Trophoblast cell (in vitro differentiated cells and primary cell): ENCODE data around the gene VPS9D1.

Experiments
- DNase-seq, 2 donors: peaks; one replicate each; pipeline ENCODE4 v3.0.0-alpha.2; 2016
- H2AFZ ChIP-seq: 2 replicates; pipeline ENCODE4 v1.6.1; 2013; ENCODE audit warnings: low read length, moderate library complexity, mild to moderate bottlenecking; ENCODE audit not compliant: insufficient read depth, poor library complexity
- H2AK5ac ChIP-seq: 2 replicates; pipeline ENCODE4 v1.6.1; 2013; ENCODE audit warnings: mild to moderate bottlenecking, low read length
- H2BK120ac ChIP-seq: 2 replicates; pipeline ENCODE4 v1.6.1; 2013; ENCODE audit warnings: low read length, mild to moderate bottlenecking, moderate library complexity; ENCODE audit not compliant: insufficient read depth, poor library complexity
- H2BK12ac ChIP-seq: 2 replicates; pipeline ENCODE4 v1.6.1; 2013; ENCODE audit warnings: mild to moderate bottlenecking, low read length, moderate library complexity
- H2BK5ac ChIP-seq: 2 replicates; pipeline ENCODE4 v1.6.1; 2013; ENCODE audit warnings: low read length, low read depth, moderate library complexity, mild to moderate bottlenecking; ENCODE audit not compliant: poor library complexity
- H3K14ac ChIP-seq: 2 replicates; pipeline ENCODE4 v1.6.1; 2013; ENCODE audit warnings: mild to moderate bottlenecking, low read length
- H3K18ac ChIP-seq: 2 replicates; pipeline ENCODE4 v1.6.1; 2013; ENCODE audit warnings: mild to moderate bottlenecking, low read length
- H3K23ac ChIP-seq: 2 replicates; pipeline ENCODE4 v1.6.1; 2013; ENCODE audit warnings: low read length
- H3K27ac ChIP-seq: 2 replicates; pipeline ENCODE4 v1.5.1; 2013; ENCODE audit warnings: low read depth, mild to moderate bottlenecking, inconsistent platforms, low read length, moderate library complexity
- H3K27me3 ChIP-seq: 2 replicates; pipeline ENCODE4 v1.6.1; 2013; ENCODE audit warnings: inconsistent platforms, mild to moderate bottlenecking, low read length, moderate library complexity; ENCODE audit not compliant: insufficient read depth
- H3K36me3 ChIP-seq, 2 experiments: 1 replicate in 1 of 2; 2 replicates in 1 of 2; pipeline ENCODE4 v1.6.1; 2013; ENCODE audit warnings: low read length in 2 of 2, mild to moderate bottlenecking in 2 of 2, moderate library complexity in 1 of 2; ENCODE audit not compliant: insufficient read depth in 2 of 2, control insufficient read depth in 1 of 2
- H3K4ac ChIP-seq: 2 replicates; pipeline ENCODE4 v1.6.1; 2013; ENCODE audit warnings: low read depth, mild to moderate bottlenecking, low read length, moderate library complexity
- H3K4me1 ChIP-seq, 2 experiments: 1 replicate in 1 of 2; 2 replicates in 1 of 2; pipeline ENCODE4 v1.6.1; 2013; ENCODE audit warnings: low read length in 2 of 2, mild to moderate bottlenecking in 2 of 2, moderate library complexity in 1 of 2; ENCODE audit not compliant: insufficient read depth in 2 of 2, control insufficient read depth in 1 of 2
- H3K4me2 ChIP-seq: 2 replicates; pipeline ENCODE4 v1.6.1; 2013; ENCODE audit warnings: inconsistent platforms, mild to moderate bottlenecking, low read length, moderate library complexity
- H3K4me3 ChIP-seq: 2 replicates; pipeline ENCODE4 v1.5.1; 2013; ENCODE audit warnings: mild to moderate bottlenecking, low read depth, low read length, inconsistent platforms
- H3K79me1 ChIP-seq: one replicate; pipeline ENCODE4 v1.6.1; 2013; ENCODE audit warnings: low read length
- H3K79me2 ChIP-seq: 2 replicates; pipeline ENCODE4 v1.6.1; 2013; ENCODE audit warnings: low read length, mild to moderate bottlenecking; ENCODE audit not compliant: control insufficient read depth, insufficient read depth, poor library complexity
- H3K9ac ChIP-seq: 2 replicates; pipeline ENCODE4 v1.6.1; 2013; ENCODE audit warnings: mild to moderate bottlenecking, low read length
- H3K9me3 ChIP-seq: 2 replicates; pipeline ENCODE4 v1.6.1; 2013; ENCODE audit warnings: low read depth, mild to moderate bottlenecking, control low read depth, inconsistent platforms, low read length; ENCODE audit not compliant: insufficient read depth
- H4K12ac ChIP-seq: 2 replicates; pipeline ENCODE4 v1.6.1; 2013; ENCODE audit warnings: low read depth, mild to moderate bottlenecking, low read length, moderate library complexity
- H4K8ac ChIP-seq: 2 replicates; pipeline ENCODE4 v1.6.1; 2013; ENCODE audit warnings: low read depth, mild to moderate bottlenecking, low read length, moderate library complexity
- H4K91ac ChIP-seq: one replicate; pipeline ENCODE4 v1.6.1; 2013; ENCODE audit warnings: low read depth, mild to moderate bottlenecking, low read length, moderate library complexity
- WGBS: extraction: QIAGEN DNeasy Blood & Tissue Kit; methylation state at CpG from one replicate; pipeline ENCODE4 v1.1.7; 2013; ENCODE audit warnings: missing lambda C conversion rate; ENCODE audit not compliant: insufficient read length, insufficient coverage; ENCODE audit errors: extremely low coverage; 5-methylcytosine and 5-hydroxymethylcytosine counted together

The VPS9D1 gene

DNA sequence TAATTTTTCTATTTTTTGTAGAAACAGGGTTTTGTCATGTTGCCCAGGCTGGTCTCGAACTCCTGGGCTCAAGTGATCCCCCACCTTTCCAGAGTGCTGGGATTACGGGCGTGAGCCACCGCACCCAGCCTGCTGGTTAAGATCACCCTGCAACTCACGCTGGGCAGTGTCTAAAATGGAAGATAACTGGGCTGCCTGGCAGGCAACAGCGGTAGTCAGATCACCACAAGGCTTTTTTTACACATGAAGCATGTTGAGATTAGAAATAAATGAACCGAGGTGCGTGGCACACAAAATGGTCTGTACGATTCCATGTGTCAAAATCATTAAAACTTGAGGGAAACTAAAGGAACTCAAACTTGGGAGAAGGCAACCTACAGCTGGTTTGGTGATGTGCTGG, 27.4 kb upstream of the VPS9D1 start:
- no peaks in the 10 kb centered on the region for H3K27me3 ChIP-seq
- H4K91ac ChIP-seq, result no peak overlapping the region
- H3K4me3 ChIP-seq, result no peak overlapping the region
- H3K4me1 ChIP-seq, result no peaks in the 10 kb centered on the region
- no peak overlapping the region for H3K9ac ChIP-seq
- no CpG with 5 or more reads among the region's 9 CpGs for WGBS
- no peak overlapping the region for H3K18ac ChIP-seq
- no peaks in the 10 kb centered on the region for H3K79me2 ChIP-seq
- H3K14ac ChIP-seq, result no peak overlapping the region
- H3K9me3 ChIP-seq, result no peaks in the 10 kb centered on the region
- H3K27ac ChIP-seq, result no peak overlapping the region
- no peak overlapping the region for H2AFZ ChIP-seq
- peaks cover 67 to 68% of the 10 kb centered on the region in 2 experiments for H3K36me3 ChIP-seq
- no peak for DNase-seq
- no peak overlapping the region for H4K12ac ChIP-seq
- no peak overlapping the region for H3K4me2 ChIP-seq
- no peak overlapping the region for H2BK5ac ChIP-seq
- no peak overlapping the region for H2BK120ac ChIP-seq
- no peak overlapping the region for H4K8ac ChIP-seq
- H2BK12ac ChIP-seq, result no peak overlapping the region
- no peak overlapping the region for H2AK5ac ChIP-seq
- H3K23ac ChIP-seq, result no peak overlapping the region
- H3K4ac ChIP-seq, result no peak overlapping the region
- no peaks in the 10 kb centered on the region for H3K79me1 ChIP-seq

DNA sequence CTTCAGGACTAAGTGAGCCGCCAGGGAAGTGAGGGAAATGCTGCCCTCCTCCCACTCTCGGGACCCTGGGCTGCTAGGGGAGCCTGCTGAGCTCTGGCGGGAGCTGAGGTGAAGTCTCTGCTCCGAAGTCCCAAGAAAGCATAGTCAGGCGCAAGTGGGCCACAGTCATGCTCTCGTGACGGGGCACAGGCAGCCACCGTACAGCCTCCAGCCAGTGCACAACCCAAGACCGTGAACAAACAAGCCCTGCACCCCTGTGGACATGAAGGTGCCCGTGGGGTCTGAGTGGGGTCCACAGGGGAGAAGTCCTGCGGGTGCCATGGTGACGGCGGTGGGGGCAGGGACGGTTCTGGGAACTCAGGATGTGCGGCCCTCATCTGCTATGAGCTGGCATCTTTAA, 25.3 kb upstream of the VPS9D1 start:
- Histone ChIP-seq H3K23ac (no peak overlapping the region), H3K79me1 (no peaks in the 10 kb centered on the region), H3K79me2 (no peaks in the 10 kb centered on the region), H2AFZ (no peak overlapping the region), H3K36me3 (peaks cover 73 to 75% of the 10 kb centered on the region in 2 experiments), H3K4me1 (no peaks in the 10 kb centered on the region), H2AK5ac (no peak overlapping the region), H3K9me3 (no peaks in the 10 kb centered on the region), H3K4me2 (no peak overlapping the region), H2BK5ac (no peak overlapping the region), H3K14ac (no peak overlapping the region), H4K91ac (no peak overlapping the region), H3K18ac (no peak overlapping the region), H2BK12ac (no peak overlapping the region), H3K4me3 (no peak overlapping the region), H2BK120ac (no peak overlapping the region), H3K27ac (no peak overlapping the region), H3K27me3 (no peaks in the 10 kb centered on the region), H3K4ac (no peak overlapping the region), H4K12ac (no peak overlapping the region), H3K9ac (no peak overlapping the region), H4K8ac (no peak overlapping the region)
- WGBS, result no CpG with 5 or more reads among the region's 15 CpGs
- DNase-seq, result no peak

DNA sequence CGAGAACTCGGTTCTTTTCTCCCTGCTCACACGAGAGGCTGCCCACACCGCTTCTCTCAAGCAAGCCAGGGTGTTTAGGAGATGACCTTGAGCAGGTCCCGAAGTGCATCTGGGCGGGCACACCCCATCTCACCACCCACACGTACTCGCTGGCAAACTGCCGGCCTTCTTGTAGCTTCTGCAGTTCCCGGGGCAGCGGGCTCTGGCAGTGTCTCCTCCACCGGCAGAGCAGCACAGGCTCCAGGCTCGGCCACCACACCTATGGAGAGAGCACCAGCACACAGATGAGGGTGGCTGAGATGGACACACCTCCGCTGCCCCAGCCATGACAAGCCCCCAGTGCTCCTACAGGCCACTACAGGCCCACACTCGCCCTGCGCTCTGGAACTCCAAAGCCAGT, 24.1 kb upstream of the VPS9D1 start:
- H3K4me1 ChIP-seq, result no peaks in the 10 kb centered on the region

DNA sequence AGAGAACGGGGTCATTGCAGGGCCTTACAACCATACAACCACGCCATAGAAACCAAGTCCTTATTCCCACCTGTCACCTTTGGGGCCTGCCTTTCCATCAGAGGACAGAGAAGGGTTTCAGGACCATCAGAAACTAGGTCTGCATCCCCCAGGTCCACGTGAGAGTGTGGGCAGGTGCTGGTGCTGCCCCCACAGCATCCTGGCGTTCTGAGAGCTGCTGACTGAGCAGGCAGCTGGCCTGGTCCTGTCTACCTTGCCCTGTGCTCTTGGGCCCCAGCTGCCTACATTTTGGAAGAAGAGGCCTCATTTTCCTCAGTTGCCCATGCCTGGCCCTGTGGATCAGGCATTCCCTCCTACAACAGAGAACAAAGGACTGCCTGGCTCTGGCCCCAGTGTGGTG, 22.2 kb upstream of the VPS9D1 start:
- Histone ChIP-seq H2AFZ (no peak overlapping the region), H4K8ac (no peak overlapping the region), H3K4me3 (no peak overlapping the region), H3K9ac (no peak overlapping the region), H3K79me1 (no peaks in the 10 kb centered on the region), H3K18ac (no peak overlapping the region), H3K36me3 (peaks cover 77 to 78% of the 10 kb centered on the region in 2 experiments), H3K27ac (no peak overlapping the region), H3K4me1 (no peaks in the 10 kb centered on the region), H3K9me3 (peaks cover 1% of the 10 kb centered on the region), H2BK12ac (no peak overlapping the region), H3K4me2 (no peak overlapping the region), H3K23ac (no peak overlapping the region), H2AK5ac (no peak overlapping the region), H3K4ac (no peak overlapping the region), H4K91ac (no peak overlapping the region), H3K79me2 (no peaks in the 10 kb centered on the region), H3K27me3 (no peaks in the 10 kb centered on the region), H2BK5ac (no peak overlapping the region), H3K14ac (no peak overlapping the region), H4K12ac (no peak overlapping the region), H2BK120ac (no peak overlapping the region)
- WGBS, result no CpG with 5 or more reads among the region's 4 CpGs
- no peak for DNase-seq

More for the DNA sequence above, 24.1 kb upstream of the VPS9D1 start:
- H4K12ac ChIP-seq, result no peak overlapping the region
- H3K14ac ChIP-seq, result no peak overlapping the region
- no peaks in the 10 kb centered on the region for H3K79me1 ChIP-seq
- H3K4me3 ChIP-seq, result no peak overlapping the region
- no peaks in the 10 kb centered on the region for H3K9me3 ChIP-seq
- no peak overlapping the region for H4K8ac ChIP-seq
- no peak overlapping the region for H3K9ac ChIP-seq
- H3K4ac ChIP-seq, result no peak overlapping the region
- no peak overlapping the region for H3K27ac ChIP-seq
- no peak overlapping the region for H3K18ac ChIP-seq
- no peak overlapping the region for H4K91ac ChIP-seq
- no peak overlapping the region for H2BK12ac ChIP-seq
- no peak overlapping the region for H2AFZ ChIP-seq
- H2BK120ac ChIP-seq, result no peak overlapping the region
- no peak overlapping the region for H3K23ac ChIP-seq
- peaks cover 76 to 77% of the 10 kb centered on the region in 2 experiments for H3K36me3 ChIP-seq
- no peak for DNase-seq
- no CpG with 5 or more reads among the region's 16 CpGs for WGBS
- H3K4me2 ChIP-seq, result no peak overlapping the region
- H2AK5ac ChIP-seq, result no peak overlapping the region
- H3K27me3 ChIP-seq, result no peaks in the 10 kb centered on the region
- no peaks in the 10 kb centered on the region for H3K79me2 ChIP-seq
- H2BK5ac ChIP-seq, result no peak overlapping the region
